ENCODE measurements around the gene ADAMTS9. TPM values are rescaled to one million over a fixed set of nuclear protein-coding genes. Genes with fewer than 3 reads are reported as not detected.

The ADAMTS9 gene
- total RNA-seq, 1 donor from 2014 or later: 4.3 TPM

GRCh38 chr3:64684715-64685261 is 3.0 kb downstream of the ADAMTS9 start:
- no peak for ATAC-seq

DNA sequence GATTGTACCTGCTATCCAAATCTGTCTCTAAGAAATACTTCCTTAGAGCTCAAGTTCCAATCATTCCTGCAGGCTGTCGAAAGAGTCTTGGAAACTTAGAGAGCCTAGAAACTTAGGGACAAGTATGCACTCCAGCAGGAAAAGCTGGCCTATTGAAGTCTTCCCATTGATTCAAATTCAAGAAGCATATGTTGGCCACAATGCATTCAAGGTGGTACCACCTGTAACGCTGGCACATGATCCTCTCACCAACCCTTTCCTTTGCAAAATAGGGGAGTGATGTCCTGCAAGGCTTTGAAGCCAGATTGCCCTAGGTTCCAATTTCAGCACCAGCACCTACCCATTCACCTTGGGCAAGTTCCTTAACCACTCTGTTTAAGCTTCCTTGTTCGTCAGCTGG is 6.0 kb downstream of the ADAMTS9 start:
- ATAC-seq: no peak

DNA sequence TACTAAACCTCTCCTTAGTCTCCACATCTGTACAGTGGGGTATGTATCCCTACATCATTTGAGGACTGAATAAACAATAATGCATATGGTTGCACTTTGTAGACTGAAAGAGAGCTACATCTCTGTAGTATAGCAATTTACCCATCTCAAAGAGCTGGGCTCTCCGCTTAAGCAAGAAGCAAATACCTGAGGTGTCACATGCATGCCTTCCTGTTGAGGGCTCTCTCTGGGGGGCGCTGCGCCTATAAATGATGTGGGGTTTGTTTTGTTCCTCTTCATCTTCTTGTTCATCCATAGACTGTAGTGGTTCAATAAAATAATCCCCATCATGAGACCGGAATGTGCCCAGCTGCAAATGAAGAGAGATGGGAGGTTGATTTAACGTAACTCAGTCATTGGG is 6.8 kb downstream of the ADAMTS9 start:
- ATAC-seq: no peak

- no peak for ATAC-seq
Observed at GRCh38 chr3:64680334-64680733, 7.5 kb downstream of the ADAMTS9 start.

DNA sequence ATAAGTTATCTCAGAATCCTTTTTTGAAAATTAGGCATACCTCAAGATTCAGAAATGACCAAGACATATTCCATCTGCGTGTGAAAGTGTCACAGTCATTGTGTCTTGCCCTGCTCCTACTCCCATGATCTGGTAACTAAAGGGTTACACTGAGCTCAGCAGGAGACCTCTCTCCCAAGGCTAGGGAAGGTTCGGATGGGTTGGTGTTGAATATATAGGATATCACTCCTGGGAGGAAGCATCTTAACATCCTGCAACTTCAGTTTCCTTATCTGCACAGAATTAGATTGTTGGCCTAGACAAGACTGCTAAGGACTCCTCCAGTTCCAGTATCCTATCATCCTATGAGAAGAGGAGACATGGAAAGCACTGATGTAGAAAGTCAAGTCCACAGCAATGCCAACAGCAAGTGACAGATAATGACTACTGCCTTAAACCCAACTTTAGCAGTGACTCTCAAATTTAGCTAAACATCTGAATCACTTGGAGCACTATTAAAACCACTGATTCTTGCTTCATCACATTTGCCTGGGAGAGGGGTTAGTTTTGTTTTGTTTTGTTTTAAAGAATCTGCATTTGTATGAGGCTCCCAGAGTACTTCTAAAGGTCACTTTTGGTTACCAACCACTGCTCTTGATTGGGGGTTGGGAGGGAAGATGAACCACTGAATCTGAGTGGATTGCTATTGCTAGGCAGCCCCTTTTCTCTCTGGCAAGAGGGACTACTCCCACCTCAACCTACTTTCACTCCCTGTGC is 9.7 kb downstream of the ADAMTS9 start:
- ATAC-seq: no peak

DNA sequence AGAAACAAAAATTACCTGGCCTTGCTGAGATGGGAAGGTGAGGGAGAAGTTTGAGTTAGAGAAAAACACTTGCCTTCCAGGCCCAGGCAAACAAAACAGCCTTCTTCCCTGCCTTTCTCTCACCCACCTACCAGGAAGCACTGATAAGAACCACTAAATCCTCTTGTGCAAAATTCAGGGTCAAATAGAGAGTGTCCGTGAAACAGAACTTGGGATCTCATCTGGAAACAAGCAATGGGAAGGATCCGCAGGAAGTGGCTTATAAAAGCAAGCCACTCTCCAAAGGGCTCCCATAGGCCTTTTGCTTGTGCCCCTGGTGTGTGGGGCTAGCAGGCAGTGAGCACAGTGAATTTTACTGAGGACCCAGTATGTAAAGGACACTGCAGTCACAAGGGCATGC is 11.0 kb downstream of the ADAMTS9 start:
- no peak for ATAC-seq

DNA sequence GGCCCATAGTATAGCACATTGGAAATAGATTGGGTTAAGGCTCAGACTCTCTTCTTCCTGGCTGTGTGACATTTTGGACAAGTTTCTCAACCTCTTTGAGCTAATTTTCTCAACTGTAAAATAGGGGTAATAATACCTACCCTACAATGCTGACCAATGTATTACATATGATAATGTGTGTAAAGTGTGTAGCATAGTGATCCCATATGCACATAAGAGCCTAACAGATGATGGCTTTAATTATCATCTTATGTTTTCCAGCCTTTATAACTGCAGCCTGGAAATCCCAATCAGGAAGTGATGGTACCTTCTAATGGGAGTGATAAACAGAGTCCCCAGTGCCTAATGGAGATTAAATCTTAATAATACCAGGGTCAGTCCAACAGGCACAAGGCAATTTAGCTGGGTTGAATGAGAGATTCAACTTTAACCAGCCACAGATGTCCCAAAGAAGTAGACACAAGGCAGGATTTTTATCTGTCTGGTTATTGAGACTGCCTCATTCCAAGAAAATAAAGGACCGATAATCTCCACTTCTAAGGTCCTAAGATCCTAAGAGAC is 12.0 kb downstream of the ADAMTS9 start:
- no peak for ATAC-seq

- ATAC-seq: no peak
Observed at GRCh38 chr3:64674591-64675076, 13.2 kb downstream of the ADAMTS9 start.

- no peak for ATAC-seq
Observed at GRCh38 chr3:64673159-64673715, 14.6 kb downstream of the ADAMTS9 start.

- ATAC-seq: no peak
Observed at GRCh38 chr3:64668582-64669510, 19.0 kb downstream of the ADAMTS9 start.

DNA sequence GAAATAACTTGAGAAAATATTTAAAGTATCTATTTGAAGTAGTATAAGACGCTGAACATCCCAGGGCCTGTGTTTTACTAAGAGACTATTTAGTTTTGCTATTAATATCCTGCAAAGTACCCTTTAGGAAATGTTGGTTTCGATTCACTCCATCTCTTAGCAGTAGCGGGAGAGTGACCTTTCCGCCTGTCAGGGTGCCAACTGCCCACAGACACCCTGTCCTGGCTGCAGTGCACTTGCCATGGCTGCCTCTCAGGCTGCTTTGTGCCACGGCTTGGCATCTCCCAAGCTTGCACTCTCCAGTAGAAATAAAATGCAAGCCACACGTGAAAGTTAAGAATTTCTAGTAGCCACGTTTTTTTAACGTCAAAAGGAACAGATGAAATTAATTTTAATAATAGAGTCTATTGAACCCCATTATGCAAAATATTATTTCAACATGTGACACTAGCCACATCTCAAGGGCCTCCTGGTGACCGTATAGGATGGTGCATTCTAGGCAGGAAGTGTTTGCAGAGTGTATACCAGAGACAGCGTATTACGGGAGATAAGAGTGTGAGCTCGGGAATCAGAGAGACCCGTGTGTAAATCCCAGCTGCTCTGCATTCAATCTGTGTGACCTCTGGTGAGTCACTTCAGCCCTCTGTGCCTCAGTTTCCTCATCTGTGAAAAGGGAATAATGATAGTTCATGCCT is 19.8 kb downstream of the ADAMTS9 start:
- ATAC-seq: no peak

- no peak for ATAC-seq
Observed at GRCh38 chr3:64667138-64667537, 20.7 kb downstream of the ADAMTS9 start.

- ATAC-seq: no peak
Observed at GRCh38 chr3:64666171-64666588, 21.6 kb downstream of the ADAMTS9 start.

DNA sequence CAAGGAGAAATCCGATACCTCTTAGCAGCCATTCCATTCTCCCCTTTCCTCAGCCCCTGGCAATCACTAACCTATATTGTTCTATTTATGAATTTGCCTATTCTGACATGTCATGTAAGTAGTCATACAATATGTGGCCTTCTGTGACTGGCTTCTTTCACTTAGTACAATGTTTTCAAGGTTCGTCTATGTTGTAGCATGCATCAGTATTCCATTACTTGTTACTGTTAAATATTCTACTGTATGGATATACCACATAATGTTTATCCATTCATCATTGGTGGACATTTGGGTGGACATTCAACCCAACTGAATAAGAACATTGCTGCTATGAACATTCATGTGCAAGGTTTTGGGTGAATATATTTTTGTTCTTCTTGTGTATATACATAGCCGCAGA is 23.4 kb downstream of the ADAMTS9 start:
- ATAC-seq: no peak

GRCh38 chr3:64659617-64659978 is 28.2 kb downstream of the ADAMTS9 start:
- ATAC-seq: no peak

DNA sequence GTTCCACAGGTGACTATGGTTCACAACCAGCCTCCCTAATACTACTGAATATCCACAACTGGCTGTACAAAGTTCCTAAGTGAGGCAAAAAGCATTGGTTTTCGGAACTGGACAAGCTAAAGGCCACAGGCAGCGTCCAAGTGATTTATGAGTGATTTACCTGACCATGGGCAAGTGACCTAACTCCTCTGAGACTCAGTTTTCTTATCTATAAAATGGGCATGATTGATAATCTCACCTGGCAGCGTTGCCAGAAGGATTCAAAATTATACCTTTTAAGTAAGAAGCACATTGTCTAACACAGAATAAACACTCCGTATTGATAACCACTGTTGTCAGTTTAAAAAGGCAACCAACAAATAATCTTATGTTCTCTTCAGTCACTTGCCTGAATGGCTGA is 29.8 kb downstream of the ADAMTS9 start:
- no peak for ATAC-seq

DNA sequence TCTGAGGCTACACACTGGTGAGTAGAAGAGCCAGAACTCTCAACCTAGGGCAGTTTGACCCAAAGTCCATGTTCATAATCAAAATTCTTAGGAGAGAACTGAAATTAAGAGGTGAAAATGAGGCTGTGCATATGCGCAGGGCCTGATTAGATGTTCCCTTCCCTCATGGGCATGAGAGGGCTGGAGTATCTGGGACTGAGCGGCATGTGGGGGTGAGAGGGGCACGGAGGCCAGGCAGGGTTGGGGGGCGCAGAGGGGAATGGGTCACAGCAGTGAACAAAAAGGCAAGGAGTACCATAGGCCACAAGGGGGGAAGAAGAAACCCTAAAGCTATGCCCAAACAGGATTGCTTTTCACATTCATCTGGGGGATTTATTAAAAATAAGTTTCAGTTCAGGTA is 31.3 kb downstream of the ADAMTS9 start:
- no peak for ATAC-seq

GRCh38 chr3:64655160-64655559 is 32.6 kb downstream of the ADAMTS9 start:
- no peak for ATAC-seq

GRCh38 chr3:64654013-64654412 is 33.8 kb downstream of the ADAMTS9 start:
- no peak for ATAC-seq

GRCh38 chr3:64653101-64653500 is 34.7 kb downstream of the ADAMTS9 start:
- ATAC-seq: no peak

- no peak for ATAC-seq
Observed at GRCh38 chr3:64651741-64652241, 36.0 kb downstream of the ADAMTS9 start.

GRCh38 chr3:64651303-64651702 is 36.5 kb downstream of the ADAMTS9 start:
- ATAC-seq: no peak

Measured in esophagus mucosa (tissue), 1 donor.